Nephron progenitor cell (in vitro differentiated cells): ENCODE results near the gene EDNRA.

Source experiments
- DNase-seq: peaks from one replicate; pipeline ENCODE4 v3.0.0; 2021
- H3K27ac Mint-ChIP-seq: 2 replicates; pipeline ENCODE4 v1.8.0; 2021; ENCODE audit warnings: mild to moderate bottlenecking, moderate library complexity, mixed read lengths
- H3K27me3 Mint-ChIP-seq: 2 replicates; pipeline ENCODE4 v1.8.0; 2021; ENCODE audit warnings: mild to moderate bottlenecking, low read depth, mixed read lengths; ENCODE audit not compliant: poor library complexity
- H3K36me3 Mint-ChIP-seq: 2 replicates; pipeline ENCODE4 v1.8.0; 2021; ENCODE audit warnings: low read depth, mixed read lengths
- H3K4me1 Mint-ChIP-seq: 2 replicates; pipeline ENCODE4 v1.8.0; 2021; ENCODE audit warnings: mixed read lengths
- H3K4me3 Mint-ChIP-seq: 2 replicates; pipeline ENCODE4 v1.8.0; 2021; ENCODE audit warnings: mild to moderate bottlenecking, moderate library complexity, mixed read lengths
- H3K9me3 Mint-ChIP-seq: 2 replicates; pipeline ENCODE4 v1.8.0; 2021; ENCODE audit warnings: mild to moderate bottlenecking, moderate library complexity, mixed read lengths
- CTCF ChIP-seq: fragments of 200-600 bp; sonication (generic); IDR thresholded peaks from 2 replicates; pipeline ENCODE4 v1.5.0; 2021; ENCODE audit warnings: antibody characterized with exemption

Gene EDNRA

GRCh38 chr4:147546349-147546748 is 65.5 kb downstream of the EDNRA start:
- no peak for DNase-seq
- peaks cover 4% of the 10 kb centered on the region for H3K27me3 Mint-ChIP-seq
- no peak overlapping the region for H3K4me3 Mint-ChIP-seq
- peaks cover 5% of the 10 kb centered on the region for H3K36me3 Mint-ChIP-seq
- no peaks in the 10 kb centered on the region for H3K4me1 Mint-ChIP-seq
- peaks cover under 1% of the 10 kb centered on the region for H3K9me3 Mint-ChIP-seq
- TF ChIP-seq CTCF: no peak
- no peak overlapping the region for H3K27ac Mint-ChIP-seq

GRCh38 chr4:147547314-147548056 is 66.6 kb downstream of the EDNRA start:
- Mint-ChIP-seq H3K36me3 (peaks cover 8% of the 10 kb centered on the region), H3K27me3 (peaks cover 5% of the 10 kb centered on the region), H3K9me3 (peaks cover 11% of the 10 kb centered on the region), H3K4me1 (no peaks in the 10 kb centered on the region), H3K4me3 (no peak overlapping the region), H3K27ac (no peak overlapping the region)
- no peak for DNase-seq
- TF ChIP-seq CTCF: no peak

- no peak overlapping the region for H3K27ac Mint-ChIP-seq
These were observed 67.4 kb downstream of the EDNRA start for GRCh38 chr4:147548256-147548655.

GRCh38 chr4:147550626-147551246 is 69.8 kb downstream of the EDNRA start:
- Mint-ChIP-seq H3K36me3 (peaks cover 5% of the 10 kb centered on the region), H3K27ac (peak overlapping the region; percentile 1), H3K4me3 (no peak overlapping the region), H3K9me3 (peaks cover 21% of the 10 kb centered on the region), H3K27me3 (peaks cover 5% of the 10 kb centered on the region), H3K4me1 (no peaks in the 10 kb centered on the region)
- DNase-seq: no peak
- no peak for TF ChIP-seq CTCF

More at GRCh38 chr4:147548256-147548655, 67.4 kb downstream of the EDNRA start:
- Mint-ChIP-seq H3K27me3 (peaks cover 5% of the 10 kb centered on the region), H3K4me3 (no peak overlapping the region), H3K9me3 (peaks cover 13% of the 10 kb centered on the region), H3K36me3 (peaks cover 5% of the 10 kb centered on the region), H3K4me1 (no peaks in the 10 kb centered on the region)
- no peak for DNase-seq
- TF ChIP-seq CTCF: no peak

- peaks cover 7% of the 10 kb centered on the region for H3K27me3 Mint-ChIP-seq
- no peak overlapping the region for H3K27ac Mint-ChIP-seq
- no peak for DNase-seq
- H3K4me1 Mint-ChIP-seq: no peaks in the 10 kb centered on the region
- peaks cover 15% of the 10 kb centered on the region for H3K9me3 Mint-ChIP-seq
- no peaks in the 10 kb centered on the region for H3K36me3 Mint-ChIP-seq
- TF ChIP-seq CTCF: no peak
- no peak overlapping the region for H3K4me3 Mint-ChIP-seq
These were observed 79.7 kb downstream of the EDNRA start for GRCh38 chr4:147560625-147561024.

- H3K9me3 Mint-ChIP-seq: peaks cover 20% of the 10 kb centered on the region
- no peaks in the 10 kb centered on the region for H3K36me3 Mint-ChIP-seq
- no peak overlapping the region for H3K27ac Mint-ChIP-seq
- no peak for DNase-seq
- H3K4me3 Mint-ChIP-seq: no peak overlapping the region
- no peak for TF ChIP-seq CTCF
- peaks cover 3% of the 10 kb centered on the region for H3K27me3 Mint-ChIP-seq
- H3K4me1 Mint-ChIP-seq: peaks cover 5% of the 10 kb centered on the region
These were observed 85.9 kb downstream of the EDNRA start for GRCh38 chr4:147566762-147567161.
